C4-2B (cell line): ENCODE measurements around the gene LYSMD4.
"Not testable (repeated sequence)": the region's sequence is repeated elsewhere in the genome, so short reads cannot be mapped to it uniquely, and the experiment has no call there.

ENCODE experiments used
- CTCF ChIP-seq: fragments of 450-650 bp; conservative IDR thresholded peaks from 2 replicates; pipeline ENCODE4 v1.5.1; 2017; ENCODE audit warnings: mild to moderate bottlenecking
- ZFX ChIP-seq: fragments of 450-650 bp; IDR thresholded peaks from 2 replicates; pipeline ENCODE4 v1.6.1; 2017

- TF ChIP-seq CTCF, ZFX: not testable (repeated sequence)
These were observed 729 bp upstream of the LYSMD4 start for GRCh38 chr15:99734040-99734291.
